Endothelial cell of umbilical vein (primary cell): ENCODE results near the gene PRKAR1B.

Experiments
- CTCF ChIP-seq, 2 donors: IDR thresholded peaks; 1 replicate in 1 of 2; 2 replicates in 1 of 2; pipeline ENCODE4 v1.5.1; 2011; ENCODE audit warnings: low read length in 2 of 2, mild to moderate bottlenecking in 2 of 2, moderate library complexity in 2 of 2, control low read depth in 1 of 2, inconsistent platforms in 1 of 2, low read depth in 1 of 2; ENCODE audit not compliant: insufficient read depth in 1 of 2; ENCODE audit errors: extremely low read depth in 1 of 2
- EZH2 ChIP-seq: IDR thresholded peaks from 2 replicates; pipeline ENCODE4 v1.6.1; 2012; ENCODE audit warnings: borderline replicate concordance, low read depth, mild to moderate bottlenecking, moderate library complexity, low read length, inconsistent platforms; ENCODE audit not compliant: severe bottlenecking
- FOS ChIP-seq: IDR thresholded peaks from 2 replicates; pipeline ENCODE4 v1.6.1; 2011; ENCODE audit warnings: mild to moderate bottlenecking, low read length, moderate library complexity, borderline replicate concordance; ENCODE audit not compliant: insufficient read depth
- MAX ChIP-seq: IDR thresholded peaks from 2 replicates; pipeline ENCODE4 v1.6.1; 2011; ENCODE audit not compliant: insufficient read depth, insufficient read length
- POLR2AphosphoS5 ChIP-seq: IDR thresholded peaks from 2 replicates; pipeline ENCODE4 v1.6.1; 2012; ENCODE audit warnings: low read depth, mild to moderate bottlenecking, control low read depth, low read length, moderate library complexity; ENCODE audit not compliant: insufficient read depth

GRCh38 chr7:631291-631711 is 95.8 kb downstream of the PRKAR1B start:
- TF ChIP-seq POLR2AphosphoS5 = no peak
- no peak for TF ChIP-seq FOS
- no peak for TF ChIP-seq CTCF (IDR thresholded peaks at IDR 0.05; ENCODE audit: extremely low read depth in 1 of 2, insufficient read depth in 1 of 2, low read depth in 1 of 2, low read length in 2 of 2)
- TF ChIP-seq EZH2 = no peak
- TF ChIP-seq MAX = no peak
